ENCODE data around the gene DEXI. TPM values are rescaled to one million over a fixed set of nuclear protein-coding genes. Genes with fewer than 3 reads are reported as not detected.
A peak's percentile ranks its signal among the peaks of the same experiment; 100 is the strongest.

Gene DEXI
- total RNA-seq, 1 experiment from 2014 or later, result 28.3 TPM

GRCh38 chr16:10981697-10982216, 39.5 kb upstream of the DEXI start:
- Histone ChIP-seq H3K79me1 (ENCODE audit: insufficient read depth, low read depth, low read length, poor library complexity, severe bottlenecking) (no peaks in the 10 kb centered on the region), H3K27me3 (ENCODE audit: insufficient read depth, low read length) (no peaks in the 10 kb centered on the region), H4K8ac (replicated peaks; ENCODE audit: insufficient read length, low read depth, low read length) (no peak overlapping the region), H3K56ac (ENCODE audit: insufficient read length, low read depth, low read length) (no peak overlapping the region), H2BK20ac (ENCODE audit: low read depth, low read length, poor library complexity, severe bottlenecking) (no peak overlapping the region), H3K79me2 (ENCODE audit: insufficient read depth, low read length) (no peaks in the 10 kb centered on the region), H3K4me1 (ENCODE audit: insufficient read depth, low read length) (no peaks in the 10 kb centered on the region), H4K5ac (ENCODE audit: insufficient read length, low read depth, low read length) (no peak overlapping the region), H3K27ac (ENCODE audit: insufficient read length, low read depth, low read length) (no peak overlapping the region), H3K9me3 (ENCODE audit: control insufficient read depth, low read depth, low read length) (no peaks in the 10 kb centered on the region), H2BK120ac (ENCODE audit: low read depth, low read length, poor library complexity, severe bottlenecking) (no peak overlapping the region), H3K9ac (ENCODE audit: extremely low read depth, insufficient read length, low read length) (no peak overlapping the region), H2AFZ (ENCODE audit: low read length) (no peak overlapping the region), H2AK5ac (ENCODE audit: insufficient read length, low read length) (no peak overlapping the region), H4K20me1 (ENCODE audit: control insufficient read depth, insufficient read depth, insufficient read length) (no peaks in the 10 kb centered on the region), H2BK12ac (ENCODE audit: insufficient read length, low read depth, low read length) (no peak overlapping the region), H3K4me2 (ENCODE audit: insufficient read depth, insufficient read length, low read length) (no peak overlapping the region), H2BK15ac (ENCODE audit: low read depth, low read length) (no peak overlapping the region), H3T11ph (ENCODE audit: low read length) (no peak overlapping the region), H3K4ac (ENCODE audit: low read depth, low read length) (no peak overlapping the region), H2BK5ac (ENCODE audit: insufficient read length, low read length) (no peak overlapping the region), H3K23ac (ENCODE audit: insufficient read length, low read depth, low read length) (no peak overlapping the region), H3K14ac (ENCODE audit: insufficient read depth, low read length) (no peak overlapping the region; the same call in 1 of the 2 replicates), H4K91ac (ENCODE audit: insufficient read length, low read depth, low read length) (no peak overlapping the region), H3K23me2 (ENCODE audit: insufficient read length, low read depth, low read length, poor library complexity, severe bottlenecking) (no peaks in the 10 kb centered on the region), H3K18ac (ENCODE audit: insufficient read length, low read depth, low read length) (no peak overlapping the region)
- H3K4me3 Mint-ChIP-seq, result no peak overlapping the region
- no peaks in the 10 kb centered on the region for H3K9me3 Mint-ChIP-seq
- peak; percentile 70 for DNase-seq
- no peak overlapping the region for H3K27ac Mint-ChIP-seq
- no CpG with 5 or more reads among the region's 4 CpGs for WGBS (ENCODE audit: extremely low coverage, insufficient read length, low lambda C conversion rate)
- peaks cover 9 to 29% of the 10 kb centered on the region in 2 experiments for H3K4me1 Mint-ChIP-seq
- H3K36me3 Mint-ChIP-seq (ENCODE audit: insufficient read depth in 1 of 3, low read depth in 3 of 3), result peaks cover 0 to 12% (median 0%) of the 10 kb centered on the region in 3 experiments; a peak in 3 of 7 replicates
- TF ChIP-seq CTCF (conservative IDR thresholded peaks at IDR 0.05), result peak; percentile 75
- no peaks in the 10 kb centered on the region for H3K27me3 Mint-ChIP-seq (ENCODE audit: low read depth)

Measured in H9 (cell line).